Coronary artery (tissue), 2 donors: ENCODE measurements around the gene NSMF.

ENCODE experiments used
- DNase-seq: peaks from one replicate; pipeline ENCODE4 v3.0.0-alpha.2; 2017; ENCODE audit warnings: low spot score
- H3K27ac ChIP-seq, 2 donors: fragments of 200-600 bp; sonication (generic); one replicate each; pipeline ENCODE4 v1.5.1; 2016 to 2019
- H3K4me3 ChIP-seq: fragments of 200-600 bp; sonication (generic); 2 replicates; pipeline ENCODE4 v1.5.1; 2016; ENCODE audit warnings: mild to moderate bottlenecking, moderate library complexity
- CTCF ChIP-seq: fragments of 200-600 bp; sonication (generic); IDR thresholded peaks from one replicate; pipeline ENCODE4 v1.5.1; 2019; ENCODE audit warnings: antibody characterized with exemption

The NSMF gene

GRCh38 chr9:137398561-137399468 is 60.3 kb downstream of the NSMF start:
- no peak for TF ChIP-seq CTCF
- no peak overlapping the region for H3K27ac ChIP-seq
- no peak overlapping the region for H3K4me3 ChIP-seq
- no peak for DNase-seq

GRCh38 chr9:137397675-137398423 is 61.3 kb downstream of the NSMF start:
- DNase-seq: no peak
- Histone ChIP-seq H3K4me3 (no peak overlapping the region), H3K27ac (no peak overlapping the region)
- TF ChIP-seq CTCF: no peak
